PC-9 (cell line): Measurements from ENCODE around the gene P4HB. TPM values are rescaled to one million over a fixed set of nuclear protein-coding genes. Genes with fewer than 3 reads are reported as not detected.
A peak's percentile ranks its signal among the peaks of the same experiment; 100 is the strongest.

Experiments
- BruUV-seq: library from RNA; stranded (reverse); fragments of 400-500 nt; replicated peaks from 2 replicates; lab custom pipeline; 2021; lab: Mats Ljungman, UMichigan
- CTCF ChIA-PET: fragments of 300-600 bp; sonication (Branson Sonifier 250); formaldehyde crosslinking; loops from one replicate; lab custom pipeline; 2022; ENCODE audit warnings: antibody characterized with exemption; lab: Charles Lee
- POLR2A ChIA-PET: fragments of 300-600 bp; sonication (Branson Sonifier 250); formaldehyde crosslinking; loops from one replicate; lab custom pipeline; 2022; ENCODE audit warnings: antibody characterized with exemption; ENCODE audit not compliant: unreplicated experiment; lab: Charles Lee
- DNase-seq, 2 experiments: peaks; one replicate each; pipeline versions ENCODE4 v3.0.0 to v3.0.0-alpha.2; 2015 to 2022; ENCODE audit warnings: mixed read lengths in 1 of 2
- H2AFZ ChIP-seq: fragments of 200-600 bp; sonication (generic); 2 replicates; pipeline ENCODE4 v1.8.1; 2017; ENCODE audit warnings: antibody characterized with exemption
- H3F3A ChIP-seq: fragments of 200-600 bp; sonication (generic); 2 replicates; pipeline ENCODE4 v1.8.1; 2017; ENCODE audit warnings: antibody characterized with exemption, mild to moderate bottlenecking, low read depth; ENCODE audit not compliant: insufficient read depth
- H3K27ac ChIP-seq: fragments of 200-600 bp; sonication (generic); 2 replicates; pipeline ENCODE4 v1.6.1; 2016; ENCODE audit warnings: mixed run types
- H3K27me3 ChIP-seq: fragments of 200-600 bp; sonication (generic); 2 replicates; pipeline ENCODE4 v1.6.1; 2016; ENCODE audit warnings: low read depth, mixed run types; ENCODE audit not compliant: insufficient read depth
- H3K36me3 ChIP-seq: fragments of 200-600 bp; sonication (generic); 2 replicates; pipeline ENCODE4 v1.6.1; 2016; ENCODE audit warnings: low read depth, mixed run types
- H3K4me1 ChIP-seq: fragments of 200-600 bp; sonication (generic); replicated peaks from 2 replicates; pipeline ENCODE4 v1.6.1; 2016; ENCODE audit warnings: mixed run types; ENCODE audit not compliant: insufficient read depth
- H3K4me2 ChIP-seq: fragments of 200-600 bp; sonication (generic); 2 replicates; pipeline ENCODE4 v1.6.1; 2017; ENCODE audit warnings: mixed run types
- H3K4me3 ChIP-seq: fragments of 200-600 bp; sonication (generic); 2 replicates; pipeline ENCODE4 v1.6.1; 2016; ENCODE audit warnings: mixed run types
- H3K79me2 ChIP-seq: fragments of 200-600 bp; sonication (generic); 2 replicates; pipeline ENCODE4 v1.6.1; 2017; ENCODE audit warnings: low read depth, mixed run types
- H3K9me2 ChIP-seq: fragments of 200-600 bp; sonication (generic); 2 replicates; pipeline ENCODE4 v1.8.1; 2017; ENCODE audit warnings: mild to moderate bottlenecking; ENCODE audit not compliant: insufficient read depth
- H3K9me3 ChIP-seq: fragments of 200-600 bp; sonication (generic); 2 replicates; pipeline ENCODE4 v1.8.1; 2016; ENCODE audit warnings: low read depth; ENCODE audit not compliant: insufficient read depth
- H4K20me1 ChIP-seq: fragments of 200-600 bp; sonication (generic); 2 replicates; pipeline ENCODE4 v1.8.1; 2017; ENCODE audit not compliant: insufficient read depth
- EZH2 ChIP-seq: fragments of 200-600 bp; sonication (generic); IDR thresholded peaks from 2 replicates; pipeline ENCODE4 v1.8.0; 2017; ENCODE audit warnings: antibody characterized with exemption, low read depth
- intact Hi-C: fragments of 100-400 bp; cut with micrococcal nuclease; formaldehyde crosslinking; loops from one replicate; pipeline ENCODE4 v1.10.0; 2022; ENCODE audit not compliant: unreplicated experiment
- total RNA-seq: library from RNA; stranded (reverse); gene quantifications from 2 replicates; pipeline ENCODE4 v1.2.3, GENCODE V29; 2021
- TF ChIP-seq, protein P1 (sequence below): fragments of 200-600 bp; sonication (generic); conservative IDR thresholded peaks from 2 replicates; pipeline ENCODE4 v1.6.1; 2017; ENCODE audit warnings: mixed run types, antibody characterized with exemption, mild to moderate bottlenecking, moderate library complexity

P4HB gene
- total RNA-seq, 1 experiment from 2014 or later = 636 TPM

DNA sequence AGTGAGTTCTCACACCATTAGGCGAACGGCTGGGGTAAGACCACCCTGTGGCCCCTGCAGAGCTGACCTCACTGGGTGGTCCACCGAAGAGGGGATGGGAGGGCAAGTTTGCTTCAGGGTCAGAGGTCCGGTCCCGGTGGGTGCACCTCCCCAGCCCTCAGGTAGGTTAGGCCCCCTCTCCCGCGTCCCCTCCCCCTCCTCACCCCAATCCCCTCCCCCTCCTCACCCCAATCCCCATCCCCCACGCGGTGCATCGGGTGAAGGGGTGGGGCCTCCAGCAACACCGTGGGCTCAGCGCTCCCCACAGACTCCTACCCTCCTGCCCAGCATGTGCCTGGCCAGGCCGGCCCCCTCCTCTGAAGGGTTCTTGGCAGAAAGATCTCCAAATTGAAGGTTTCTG is 40.6 kb downstream of the P4HB start:
- intact Hi-C loops = no loop called here
- no peak overlapping the region for H3K4me2 ChIP-seq
- no TSS peak for BruUV-seq
- H3K9me3 ChIP-seq = no peaks in the 10 kb centered on the region
- H2AFZ ChIP-seq = no peak overlapping the region
- no peak for TF ChIP-seq EZH2
- no peak overlapping the region for H3K4me3 ChIP-seq
- H3K9me2 ChIP-seq = no peaks in the 10 kb centered on the region
- H3K27me3 ChIP-seq = no peaks in the 10 kb centered on the region
- no peak for DNase-seq
- no peak overlapping the region for H3K27ac ChIP-seq
- POLR2A ChIA-PET = no interaction called here
- H4K20me1 ChIP-seq = no peaks in the 10 kb centered on the region
- CTCF ChIA-PET = no interaction called here
- H3K36me3 ChIP-seq = no peaks in the 10 kb centered on the region
- no peaks in the 10 kb centered on the region for H3K79me2 ChIP-seq
- H3K4me1 ChIP-seq = no peaks in the 10 kb centered on the region
- no peaks in the 10 kb centered on the region; the same call in 1 of the 2 replicates for H3F3A ChIP-seq

GRCh38 chr17:81817758-81818147 is 42.6 kb downstream of the P4HB start:
- TF ChIP-seq, protein P1, sequence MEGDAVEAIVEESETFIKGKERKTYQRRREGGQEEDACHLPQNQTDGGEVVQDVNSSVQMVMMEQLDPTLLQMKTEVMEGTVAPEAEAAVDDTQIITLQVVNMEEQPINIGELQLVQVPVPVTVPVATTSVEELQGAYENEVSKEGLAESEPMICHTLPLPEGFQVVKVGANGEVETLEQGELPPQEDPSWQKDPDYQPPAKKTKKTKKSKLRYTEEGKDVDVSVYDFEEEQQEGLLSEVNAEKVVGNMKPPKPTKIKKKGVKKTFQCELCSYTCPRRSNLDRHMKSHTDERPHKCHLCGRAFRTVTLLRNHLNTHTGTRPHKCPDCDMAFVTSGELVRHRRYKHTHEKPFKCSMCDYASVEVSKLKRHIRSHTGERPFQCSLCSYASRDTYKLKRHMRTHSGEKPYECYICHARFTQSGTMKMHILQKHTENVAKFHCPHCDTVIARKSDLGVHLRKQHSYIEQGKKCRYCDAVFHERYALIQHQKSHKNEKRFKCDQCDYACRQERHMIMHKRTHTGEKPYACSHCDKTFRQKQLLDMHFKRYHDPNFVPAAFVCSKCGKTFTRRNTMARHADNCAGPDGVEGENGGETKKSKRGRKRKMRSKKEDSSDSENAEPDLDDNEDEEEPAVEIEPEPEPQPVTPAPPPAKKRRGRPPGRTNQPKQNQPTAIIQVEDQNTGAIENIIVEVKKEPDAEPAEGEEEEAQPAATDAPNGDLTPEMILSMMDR = no peak
- no peak for TF ChIP-seq EZH2
- no peaks in the 10 kb centered on the region for H3K27me3 ChIP-seq
- H3K4me2 ChIP-seq = no peak overlapping the region
- intact Hi-C loops = no loop called here
- H4K20me1 ChIP-seq = no peaks in the 10 kb centered on the region
- H3K27ac ChIP-seq = no peak overlapping the region
- H3K4me1 ChIP-seq = no peaks in the 10 kb centered on the region
- no TSS peak for BruUV-seq
- DNase-seq = no peak
- ChIA-PET CTCF (no interaction called here), POLR2A (no interaction called here)
- no peak overlapping the region for H2AFZ ChIP-seq
- no peaks in the 10 kb centered on the region for H3K36me3 ChIP-seq
- H3K9me2 ChIP-seq = no peaks in the 10 kb centered on the region
- no peaks in the 10 kb centered on the region; the same call in 1 of the 2 replicates for H3F3A ChIP-seq
- no peaks in the 10 kb centered on the region for H3K9me3 ChIP-seq
- no peak overlapping the region for H3K4me3 ChIP-seq
- no peaks in the 10 kb centered on the region for H3K79me2 ChIP-seq

GRCh38 chr17:81815646-81815986 is 44.7 kb downstream of the P4HB start:
- no peaks in the 10 kb centered on the region for H4K20me1 ChIP-seq
- H3K27me3 ChIP-seq = 0 out of 2 replicates have a peak, but pooled peaks cover 2% of the 10 kb centered on the region
- H3K4me3 ChIP-seq = no peak overlapping the region
- no peaks in the 10 kb centered on the region for H3K36me3 ChIP-seq
- peak overlapping the region; percentile 25 for H3K4me2 ChIP-seq
- no peaks in the 10 kb centered on the region for H3K4me1 ChIP-seq
- POLR2A ChIA-PET = interaction anchor here (0.7 kb wide), 1 partner anchor 222 kb away, joined by 7 read pairs; the partner anchor contains the start of gene DCXR
- TF ChIP-seq, protein P1 = no peak
- TF ChIP-seq EZH2 = no peak
- CTCF ChIA-PET = interaction anchor here (0.6 kb wide), 1 partner anchor 96 kb away, joined by 5 read pairs; no protein-coding TSS in a partner anchor
- H3K9me2 ChIP-seq = no peaks in the 10 kb centered on the region
- H3K27ac ChIP-seq = no peak overlapping the region
- intact Hi-C loops = no loop called here
- no peaks in the 10 kb centered on the region for H3K9me3 ChIP-seq
- no peaks in the 10 kb centered on the region for H3F3A ChIP-seq
- H2AFZ ChIP-seq = no peak overlapping the region
- no peaks in the 10 kb centered on the region for H3K79me2 ChIP-seq
- no peak for DNase-seq
- no TSS peak for BruUV-seq
